ENCODE data around the gene MAML3.

DNA sequence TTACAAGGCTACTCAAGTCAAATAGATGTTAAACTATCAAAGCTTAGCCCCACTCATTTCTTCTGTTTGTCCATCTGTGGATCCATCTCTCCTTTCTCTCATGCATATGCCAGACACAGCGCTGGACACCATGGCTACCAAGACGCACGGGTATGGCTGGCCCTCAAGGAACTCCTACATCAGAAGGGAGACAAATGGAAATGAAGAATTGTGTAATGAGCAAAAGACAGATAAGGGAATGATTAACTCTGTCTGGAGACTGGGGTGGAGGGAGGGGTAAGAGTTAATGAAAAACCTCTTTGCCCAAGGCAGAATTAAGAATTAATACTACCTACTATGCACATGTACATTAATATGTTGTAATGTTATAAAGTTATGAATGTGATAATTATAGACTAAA, 400.3 kb downstream of the MAML3 start:
- TF ChIP-seq YY1 (IDR thresholded peaks at IDR 0.05; ENCODE audit: low read depth) (no peak), RAD21 (IDR thresholded peaks at IDR 0.05; ENCODE audit: low read depth) (no peak), TAF1 (IDR thresholded peaks at IDR 0.05; ENCODE audit: low read depth) (no peak), CEBPB (IDR thresholded peaks at IDR 0.05) (no peak), FOXM1 (IDR thresholded peaks at IDR 0.05; ENCODE audit: borderline replicate concordance, low read depth) (no peak), TCF12 (IDR thresholded peaks at IDR 0.05; ENCODE audit: low read depth) (no peak), EP300 (IDR thresholded peaks at IDR 0.05; ENCODE audit: borderline replicate concordance) (no peak), ZBTB7A (IDR thresholded peaks at IDR 0.05; ENCODE audit: low read depth) (no peak), CREB1 (IDR thresholded peaks at IDR 0.05; ENCODE audit: low read depth) (no peak)
- TF ChIP-seq, protein P1, sequence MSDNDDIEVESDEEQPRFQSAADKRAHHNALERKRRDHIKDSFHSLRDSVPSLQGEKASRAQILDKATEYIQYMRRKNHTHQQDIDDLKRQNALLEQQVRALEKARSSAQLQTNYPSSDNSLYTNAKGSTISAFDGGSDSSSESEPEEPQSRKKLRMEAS (IDR thresholded peaks at IDR 0.05) = no peak
- TF ChIP-seq, protein P2, sequence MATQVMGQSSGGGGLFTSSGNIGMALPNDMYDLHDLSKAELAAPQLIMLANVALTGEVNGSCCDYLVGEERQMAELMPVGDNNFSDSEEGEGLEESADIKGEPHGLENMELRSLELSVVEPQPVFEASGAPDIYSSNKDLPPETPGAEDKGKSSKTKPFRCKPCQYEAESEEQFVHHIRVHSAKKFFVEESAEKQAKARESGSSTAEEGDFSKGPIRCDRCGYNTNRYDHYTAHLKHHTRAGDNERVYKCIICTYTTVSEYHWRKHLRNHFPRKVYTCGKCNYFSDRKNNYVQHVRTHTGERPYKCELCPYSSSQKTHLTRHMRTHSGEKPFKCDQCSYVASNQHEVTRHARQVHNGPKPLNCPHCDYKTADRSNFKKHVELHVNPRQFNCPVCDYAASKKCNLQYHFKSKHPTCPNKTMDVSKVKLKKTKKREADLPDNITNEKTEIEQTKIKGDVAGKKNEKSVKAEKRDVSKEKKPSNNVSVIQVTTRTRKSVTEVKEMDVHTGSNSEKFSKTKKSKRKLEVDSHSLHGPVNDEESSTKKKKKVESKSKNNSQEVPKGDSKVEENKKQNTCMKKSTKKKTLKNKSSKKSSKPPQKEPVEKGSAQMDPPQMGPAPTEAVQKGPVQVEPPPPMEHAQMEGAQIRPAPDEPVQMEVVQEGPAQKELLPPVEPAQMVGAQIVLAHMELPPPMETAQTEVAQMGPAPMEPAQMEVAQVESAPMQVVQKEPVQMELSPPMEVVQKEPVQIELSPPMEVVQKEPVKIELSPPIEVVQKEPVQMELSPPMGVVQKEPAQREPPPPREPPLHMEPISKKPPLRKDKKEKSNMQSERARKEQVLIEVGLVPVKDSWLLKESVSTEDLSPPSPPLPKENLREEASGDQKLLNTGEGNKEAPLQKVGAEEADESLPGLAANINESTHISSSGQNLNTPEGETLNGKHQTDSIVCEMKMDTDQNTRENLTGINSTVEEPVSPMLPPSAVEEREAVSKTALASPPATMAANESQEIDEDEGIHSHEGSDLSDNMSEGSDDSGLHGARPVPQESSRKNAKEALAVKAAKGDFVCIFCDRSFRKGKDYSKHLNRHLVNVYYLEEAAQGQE (IDR thresholded peaks at IDR 0.05; ENCODE audit: low read depth) = no peak

Measured in Ishikawa (cell line).